ENCODE measurements around the gene HINFP. TPM values are rescaled to one million over a fixed set of nuclear protein-coding genes. Genes with fewer than 3 reads are reported as not detected.
"Not testable (repeated sequence)": the region's sequence is repeated elsewhere in the genome, so short reads cannot be mapped to it uniquely, and the experiment has no call there.

HINFP gene
- polyA plus RNA-seq, 3 donors, result 9.1 to 15.4 (median 9.7) TPM

GRCh38 chr11:119169282-119169719 lies 47.9 kb downstream of the HINFP start:
- WGBS, 3 donors, result 13 to 16% (median 14%) methylated on average over 15 of the region's 15 CpGs
- peak overlapping the region; percentile 86 for H3K27ac ChIP-seq (ENCODE audit: low read depth, low read length)

- 76 to 95% (median 89%) methylated on average over 2 of the region's 2 CpGs for WGBS, 3 donors
Observed at GRCh38 chr11:119172513-119172912, 51.1 kb downstream of the HINFP start.

GRCh38 chr11:119173453-119173852 lies 52.1 kb downstream of the HINFP start:
- H3K27ac ChIP-seq (ENCODE audit: low read depth, low read length), result no peak overlapping the region
- 95% methylated on average over 21 of the region's 21 CpGs for WGBS, 3 donors

More at GRCh38 chr11:119172513-119172912, 51.1 kb downstream of the HINFP start:
- H3K27ac ChIP-seq (ENCODE audit: low read depth, low read length), result no peak overlapping the region

- no peak overlapping the region for H3K27ac ChIP-seq (ENCODE audit: low read depth, low read length)
- WGBS, 3 donors, result 68 to 84% (median 69%) methylated on average over 6 of the region's 6 CpGs
Observed at GRCh38 chr11:119175493-119176077, 54.2 kb downstream of the HINFP start.

- 41 to 80% (median 46%) methylated on average over 4 of the region's 4 CpGs for WGBS, 3 donors
Observed at GRCh38 chr11:119178166-119178680, 56.8 kb downstream of the HINFP start.

GRCh38 chr11:119179342-119179741 lies 58.0 kb downstream of the HINFP start:
- 92 to 96% (median 96%) methylated on average over 6 of the region's 6 CpGs for WGBS, 3 donors
- H3K27ac ChIP-seq (ENCODE audit: low read depth, low read length), result no peak overlapping the region

More at GRCh38 chr11:119178166-119178680, 56.8 kb downstream of the HINFP start:
- no peak overlapping the region for H3K27ac ChIP-seq (ENCODE audit: low read depth, low read length)

GRCh38 chr11:119179983-119180382 lies 58.6 kb downstream of the HINFP start:
- H3K27ac ChIP-seq (ENCODE audit: low read depth, low read length), result no peak overlapping the region
- 86 to 95% (median 88%) methylated on average over 10 of the region's 10 CpGs for WGBS, 3 donors

GRCh38 chr11:119180729-119181676 lies 59.6 kb downstream of the HINFP start:
- WGBS, 3 donors, result 76 to 87% (median 82%) methylated on average over 6 of the region's 6 CpGs
- no peak overlapping the region for H3K27ac ChIP-seq (ENCODE audit: low read depth, low read length)

GRCh38 chr11:119181677-119182412 lies 60.5 kb downstream of the HINFP start:
- no peak overlapping the region for H3K27ac ChIP-seq (ENCODE audit: low read depth, low read length)
- WGBS, 3 donors, result 81 to 87% (median 83%) methylated on average over 15 to 17 of the region's 17 CpGs

- WGBS, 3 donors, result 85 to 88% (median 85%) methylated on average over 9 of the region's 9 CpGs
- not testable (repeated sequence) for H3K27ac ChIP-seq (ENCODE audit: low read depth, low read length)
Observed at GRCh38 chr11:119184399-119184798, 63.0 kb downstream of the HINFP start.

Other genes with a start within 250 kb of the HINFP start
- gene CXCR5, start 237.7 kb upstream of the HINFP start, polyA plus RNA-seq, result under 1 TPM; 0.22 to 1.00 (median 0.46) TPM
- 10 to 100 TPM; 13.9 to 28.9 (median 22.8) TPM for gene BCL9L, start 195.7 kb upstream of the HINFP start, polyA plus RNA-seq
- under 1 TPM in 2 of 3 donors, not detected in 1; 0.14 to 0.16 TPM for gene UPK2, start 165.3 kb upstream of the HINFP start, polyA plus RNA-seq
- gene FOXR1, start 149.8 kb upstream of the HINFP start, polyA plus RNA-seq, result not detected
- 10 to 100 TPM in 2 of 3 donors, 1 to 10 TPM in 1; 6.1 to 28.3 (median 13.7) TPM for gene CENATAC, start 123.4 kb upstream of the HINFP start, polyA plus RNA-seq
- gene RPS25, start 103.2 kb upstream of the HINFP start, polyA plus RNA-seq, result 1,000 to 10,000 TPM; 1,274 to 4,411 (median 1,949) TPM
- gene TRAPPC4, start 102.8 kb upstream of the HINFP start, polyA plus RNA-seq, result 10 to 100 TPM; 24.1 to 48.4 (median 46.6) TPM
- 10 to 100 TPM in 2 of 3 donors, 1 to 10 TPM in 1; 7.4 to 37.9 (median 13.2) TPM for gene SLC37A4, start 90.7 kb upstream of the HINFP start, polyA plus RNA-seq
- 10 to 100 TPM; 37.7 to 73.2 (median 41.1) TPM for gene HYOU1, start 64.4 kb upstream of the HINFP start, polyA plus RNA-seq
- 10 to 100 TPM; 20.5 to 35.2 (median 30.7) TPM for gene VPS11, start 53.8 kb upstream of the HINFP start, polyA plus RNA-seq
- 10 to 100 TPM; 13.7 to 23.3 (median 14.7) TPM for gene HMBS, start 36.7 kb upstream of the HINFP start, polyA plus RNA-seq
- 10 to 100 TPM; 20.0 to 28.9 (median 24.0) TPM for gene DPAGT1, start 19.7 kb upstream of the HINFP start, polyA plus RNA-seq
- 1 to 10 TPM; 3.1 to 6.7 (median 5.2) TPM for gene C2CD2L, start 14.2 kb upstream of the HINFP start, polyA plus RNA-seq
- gene ABCG4, start 27.5 kb downstream of the HINFP start, polyA plus RNA-seq, result under 1 TPM; 0.01 to 0.34 (median 0.06) TPM
- 10 to 100 TPM in 2 of 3 donors, 1 to 10 TPM in 1; 7.1 to 15.4 (median 10.3) TPM for gene NLRX1, start 47.1 kb downstream of the HINFP start, polyA plus RNA-seq
- under 1 TPM; 0.17 to 0.27 (median 0.22) TPM for gene NHERF4, start 63.9 kb downstream of the HINFP start, polyA plus RNA-seq
- gene CBL, start 84.8 kb downstream of the HINFP start, polyA plus RNA-seq, result 1 to 10 TPM; 1.7 to 7.3 (median 5.8) TPM
- gene MCAM, start 195.6 kb downstream of the HINFP start, polyA plus RNA-seq, result 100 to 1,000 TPM in 2 of 3 donors, 10 to 100 TPM in 1; 45.3 to 517 (median 120) TPM
- gene RNF26, start 212.9 kb downstream of the HINFP start, polyA plus RNA-seq, result 10 to 100 TPM in 2 of 3 donors, 1 to 10 TPM in 1; 8.8 to 16.3 (median 11.1) TPM
- gene C1QTNF5, start 219.3 kb downstream of the HINFP start, polyA plus RNA-seq, result 10 to 100 TPM; 13.1 to 45.3 (median 26.5) TPM
- under 1 TPM in 2 of 3 donors, not detected in 1; 0.03 to 0.11 TPM for gene MFRP, start 225.1 kb downstream of the HINFP start, polyA plus RNA-seq